HG02870 (cell line): ENCODE measurements around the gene ECD.
"Not testable (repeated sequence)": the region's sequence is repeated elsewhere in the genome, so short reads cannot be mapped to it uniquely, and the experiment has no call there.

Experiments
- ATAC-seq: cut with Tn5 transposase; IDR thresholded peaks from one replicate; pipeline ENCODE4 v1.9.1; 2021; ENCODE audit warnings: mild to moderate bottlenecking, moderate library complexity; ENCODE audit not compliant: unreplicated experiment

ECD gene

GRCh38 chr10:73161079-73161478 is 6.7 kb downstream of the ECD start:
- no peak for ATAC-seq

- no peak for ATAC-seq
Measured at GRCh38 chr10:73159038-73159648, 8.7 kb downstream of the ECD start.

GRCh38 chr10:73156054-73156453 is 11.8 kb downstream of the ECD start:
- no peak for ATAC-seq

DNA sequence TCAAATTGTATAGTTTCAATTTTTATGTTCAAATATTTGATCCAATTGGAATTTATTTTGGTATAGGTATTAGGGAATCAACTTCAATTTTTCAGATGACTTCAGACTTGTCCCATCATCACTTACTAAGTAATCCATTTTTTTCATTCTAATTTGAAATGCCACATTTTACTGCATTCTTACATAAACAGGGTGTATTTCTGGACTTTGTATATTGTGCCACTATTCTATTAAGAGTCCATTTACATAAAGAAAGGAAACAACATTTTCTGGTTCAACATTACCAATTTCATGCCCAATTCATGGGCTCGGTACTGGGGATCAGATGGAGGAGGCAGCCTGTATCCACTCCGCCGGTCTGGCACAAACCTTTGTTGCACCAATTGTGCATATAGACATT is 15.8 kb downstream of the ECD start:
- no peak for ATAC-seq

- ATAC-seq: not testable (repeated sequence)
Measured at GRCh38 chr10:73150633-73151413, 17.0 kb downstream of the ECD start.

- ATAC-seq: no peak
Measured at GRCh38 chr10:73141603-73142002, 26.2 kb downstream of the ECD start.

GRCh38 chr10:73139251-73139650 is 28.6 kb downstream of the ECD start:
- ATAC-seq: no peak

DNA sequence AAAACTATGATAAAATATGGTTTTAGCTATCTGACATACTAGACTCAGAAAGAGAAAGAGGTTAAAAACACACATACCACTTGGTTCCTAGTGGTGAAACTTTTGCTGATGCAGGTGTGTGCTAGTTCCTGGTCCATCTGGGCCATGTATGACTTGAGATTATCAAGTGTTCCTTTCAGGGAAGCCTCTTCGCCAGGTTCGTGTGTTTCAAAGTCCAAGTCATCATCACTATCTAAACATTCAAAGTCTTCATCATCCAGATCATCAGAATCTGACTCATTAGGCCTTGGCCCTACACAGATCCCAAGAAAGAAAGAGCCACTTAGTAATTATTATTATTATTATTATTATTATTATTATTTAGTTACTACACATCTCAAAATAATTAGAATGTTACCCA is 31.2 kb downstream of the ECD start:
- ATAC-seq: no peak

GRCh38 chr10:73134727-73135126 is 33.1 kb downstream of the ECD start:
- no peak for ATAC-seq

DNA sequence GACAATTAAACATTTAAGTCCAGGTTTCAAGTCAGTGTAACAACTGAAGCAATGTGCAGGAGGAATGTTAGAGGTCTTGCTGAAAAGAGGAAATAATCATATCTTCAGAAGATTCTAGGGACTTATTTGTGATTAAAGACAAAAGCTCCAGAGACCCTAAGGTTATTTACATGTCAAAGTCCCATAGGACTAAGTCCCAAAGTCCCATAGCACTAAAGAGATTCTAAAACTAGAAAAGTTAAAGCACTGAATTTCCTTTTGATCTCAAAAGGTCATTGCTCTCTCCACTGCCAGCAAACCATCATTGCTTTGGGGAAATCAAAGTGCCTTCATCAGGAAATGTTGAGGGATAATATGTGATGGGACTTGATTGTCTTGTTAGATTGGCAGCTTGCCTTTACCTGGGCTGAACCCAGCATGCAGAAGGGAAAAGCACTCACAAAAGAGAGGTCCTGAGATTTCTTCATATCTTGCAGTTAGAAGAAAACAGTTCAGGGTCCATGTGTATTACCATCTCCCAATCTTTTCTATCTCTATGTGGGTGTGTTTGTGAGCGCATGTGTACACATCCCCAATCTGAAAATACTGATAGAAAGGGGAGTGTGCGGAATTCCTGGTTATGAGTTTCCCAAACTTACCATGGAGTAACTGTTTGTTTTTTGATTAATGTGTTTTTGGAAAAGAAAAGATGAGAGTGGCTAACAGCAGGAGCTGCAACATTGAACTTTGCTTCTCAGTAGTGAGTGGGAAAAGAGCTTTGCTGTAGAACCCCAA is 35.7 kb downstream of the ECD start:
- ATAC-seq: no peak

GRCh38 chr10:73131301-73131700 is 36.5 kb downstream of the ECD start:
- ATAC-seq: no peak

- no peak for ATAC-seq
Measured at GRCh38 chr10:73126343-73126742, 41.5 kb downstream of the ECD start.

- ATAC-seq: no peak
Measured at GRCh38 chr10:73119952-73120351, 47.9 kb downstream of the ECD start.

DNA sequence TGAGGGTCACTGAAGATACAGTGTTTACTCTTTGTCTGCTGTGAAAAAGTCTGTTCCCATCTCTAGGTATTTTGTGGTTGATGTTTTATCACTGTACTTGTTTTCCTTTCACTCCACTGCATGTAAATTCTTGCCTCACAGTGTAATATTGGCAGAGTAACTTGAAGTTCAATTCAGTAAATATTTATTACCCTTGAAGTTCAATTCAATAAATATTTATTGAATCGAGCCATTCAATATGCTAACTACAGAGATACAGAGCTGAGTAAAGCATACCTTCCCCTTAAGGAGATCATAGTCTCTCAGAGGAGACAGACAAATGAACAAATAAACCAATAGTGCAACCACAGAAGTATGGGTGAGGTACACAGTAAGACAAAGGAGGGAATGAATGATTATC is 48.4 kb downstream of the ECD start:
- no peak for ATAC-seq

DNA sequence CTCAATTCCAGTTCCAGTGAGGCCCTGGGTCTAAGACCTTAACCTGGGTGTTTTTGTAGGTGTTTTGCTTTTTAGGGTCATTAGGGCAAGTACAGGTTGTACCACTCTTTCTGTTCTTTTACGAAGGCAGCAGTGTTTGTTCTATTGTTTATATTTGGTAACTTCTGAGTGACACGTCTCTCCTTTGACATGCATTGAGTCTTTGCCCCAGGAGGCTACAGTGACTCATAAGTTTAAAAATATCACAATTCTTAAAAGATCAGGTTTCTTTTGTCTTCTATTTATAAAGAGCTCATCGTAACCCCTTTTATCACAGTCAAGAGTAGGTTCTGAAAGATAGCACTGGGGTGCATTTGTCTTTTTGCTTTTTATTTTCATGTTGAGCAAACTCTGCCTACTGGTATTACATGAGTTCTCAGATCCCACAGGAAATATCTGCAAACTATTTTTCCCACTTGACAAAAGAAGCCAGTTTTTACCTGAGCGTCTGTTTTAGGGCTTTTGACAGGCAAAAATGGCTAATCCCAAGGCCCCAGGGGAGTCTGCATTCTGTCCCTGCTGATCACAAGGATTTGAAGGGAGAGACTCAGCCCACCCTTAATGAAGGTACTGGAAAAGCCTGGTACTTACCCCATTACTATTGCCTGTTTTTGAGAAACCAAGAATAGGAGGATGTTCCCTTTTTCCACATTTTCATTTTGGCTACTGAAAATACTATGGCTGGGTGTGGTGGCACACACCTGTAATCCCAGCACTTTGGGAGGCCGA is 49.6 kb downstream of the ECD start:
- peak; percentile 66 for ATAC-seq

- no peak for ATAC-seq
Measured at GRCh38 chr10:73116017-73116416, 51.8 kb downstream of the ECD start.

GRCh38 chr10:73113551-73113950 is 54.3 kb downstream of the ECD start:
- no peak for ATAC-seq

GRCh38 chr10:73112032-73112431 is 55.8 kb downstream of the ECD start:
- not testable (repeated sequence) for ATAC-seq

GRCh38 chr10:73110345-73110849 is 57.4 kb downstream of the ECD start, which contains the start of gene NUDT13:
Gene NUDT13 (plus strand): TSS chr10:73110455. CDS start chr10:73114366, 3,911 bp downstream.
- no peak for ATAC-seq

DNA sequence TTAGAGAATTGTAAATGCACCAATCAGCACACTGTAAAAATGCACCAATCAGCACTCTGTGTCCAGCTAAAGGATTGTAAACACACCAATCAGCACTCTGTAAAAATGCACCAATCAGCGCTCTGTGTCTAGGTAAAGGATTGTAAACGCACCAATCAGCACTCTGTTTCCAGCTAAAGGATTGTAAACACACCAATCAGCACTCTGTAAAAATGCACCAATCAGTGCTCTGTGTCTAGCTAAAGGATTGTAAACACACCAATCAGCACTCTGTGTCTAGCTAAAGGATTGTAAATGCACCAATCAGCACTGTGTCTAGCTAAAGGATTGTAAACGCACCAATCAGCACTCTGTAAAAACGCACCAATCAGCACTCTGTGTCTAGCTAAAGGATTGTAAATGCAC is 58.6 kb downstream of the ECD start:
- not testable (repeated sequence) for ATAC-seq

DNA sequence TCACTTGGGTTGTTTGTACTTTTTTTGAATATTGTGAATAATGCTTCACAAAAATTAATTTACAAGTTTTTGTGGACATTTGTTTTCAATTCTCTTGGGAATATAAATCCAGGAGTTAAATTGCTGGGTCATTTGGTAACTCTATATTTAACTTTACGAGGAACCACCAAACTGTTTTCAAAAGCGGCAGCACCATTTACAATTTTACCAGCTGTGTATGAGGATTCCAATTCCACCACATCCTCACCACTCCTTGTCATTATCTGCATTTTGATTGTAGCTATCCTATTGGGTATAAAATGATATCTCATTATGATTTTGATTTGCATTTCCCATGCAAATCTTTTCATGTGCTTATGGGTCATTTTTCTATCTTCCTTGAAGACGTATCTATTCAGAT is 61.5 kb downstream of the ECD start:
- ATAC-seq: no peak
